ENCODE results near the gene NCBP1.

NCBP1 gene

DNA sequence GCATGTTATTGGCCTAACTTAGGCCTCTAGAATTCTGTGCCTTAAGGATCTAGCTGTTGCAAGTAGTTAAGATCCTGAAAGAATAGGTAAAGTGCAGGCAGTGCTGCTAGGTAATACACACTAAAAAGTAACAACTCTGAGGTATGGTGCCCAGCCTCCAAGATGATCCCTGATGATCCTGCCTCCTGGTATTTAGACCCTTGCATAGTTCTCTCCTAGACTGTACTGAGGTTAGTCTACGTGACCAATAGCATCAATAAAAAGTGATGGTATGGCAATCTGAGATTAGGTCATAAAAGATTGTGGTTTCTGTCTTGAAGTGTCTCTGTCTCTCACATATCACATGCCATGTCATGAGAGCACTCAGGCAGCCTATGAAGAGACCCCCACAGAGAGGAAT is 9.7 kb upstream of the NCBP1 start:
- in situ Hi-C loops (cut with HindIII; ENCODE audit: low sequenced_read_pairs): loop anchor here (25.0 kb wide), 1 partner anchor 762 kb away; the partner anchor contains the start of gene ZNF782

DNA sequence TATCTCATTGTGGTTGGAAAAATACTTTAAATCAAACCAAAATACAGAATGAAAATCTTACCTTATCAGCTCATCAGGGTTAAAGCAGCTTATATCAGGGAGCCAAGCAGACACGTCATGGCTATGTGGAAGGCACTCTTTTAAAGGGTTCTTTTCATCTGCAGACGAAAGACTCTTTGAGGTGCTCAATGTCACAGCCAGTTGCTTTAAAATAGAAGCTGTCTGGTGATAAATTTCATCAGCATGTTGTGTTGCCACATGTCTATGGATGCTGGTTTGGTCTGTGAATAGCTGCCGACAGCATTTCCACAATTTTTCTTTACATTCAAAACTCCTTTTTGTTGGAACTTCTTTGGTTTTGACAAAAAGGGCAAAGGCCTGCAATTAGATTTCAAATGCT is 8.0 kb upstream of the NCBP1 start:
- in situ Hi-C loops (cut with HindIII; ENCODE audit: low sequenced_read_pairs): no loop called here

DNA sequence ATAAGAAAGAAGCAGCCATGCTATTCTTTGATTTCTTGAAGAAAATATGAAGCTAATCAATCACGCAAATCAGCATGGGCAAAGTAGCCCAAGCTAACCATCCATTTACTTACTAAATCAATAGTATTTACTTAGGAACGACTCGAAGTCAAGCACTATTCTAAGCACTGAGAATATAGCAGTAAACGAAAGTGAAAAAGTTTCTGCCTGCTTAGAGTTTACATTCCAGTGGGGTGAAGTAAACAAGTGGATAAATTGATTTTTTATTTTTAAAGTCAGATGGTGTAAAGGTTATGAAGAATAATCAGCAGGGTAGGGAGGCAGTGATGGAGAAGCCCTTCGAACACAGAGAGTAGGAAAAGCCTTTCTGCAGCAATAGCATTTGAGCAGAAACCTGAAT is 6.0 kb upstream of the NCBP1 start:
- in situ Hi-C loops (cut with HindIII; ENCODE audit: low sequenced_read_pairs): no loop called here

DNA sequence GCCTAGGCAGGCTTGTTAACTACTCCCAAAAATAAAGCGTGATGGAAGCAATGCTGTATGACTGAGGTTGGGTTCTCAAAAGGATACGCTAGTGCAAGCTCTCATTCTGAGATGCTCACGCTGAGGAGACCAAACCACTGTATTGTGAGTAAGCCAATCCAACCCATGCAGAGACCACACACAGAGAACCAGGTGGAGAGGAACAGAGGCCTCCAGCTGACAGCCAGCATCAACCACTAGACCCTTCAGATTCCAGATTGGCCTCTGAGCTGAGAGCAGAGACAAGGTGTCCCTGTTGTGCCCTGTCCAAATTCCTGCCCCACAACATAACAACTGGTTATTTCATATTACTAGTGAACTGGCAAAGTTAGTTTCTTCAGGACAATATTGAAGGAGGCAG is 5.0 kb upstream of the NCBP1 start:
- in situ Hi-C loops (cut with HindIII; ENCODE audit: low sequenced_read_pairs): no loop called here

DNA sequence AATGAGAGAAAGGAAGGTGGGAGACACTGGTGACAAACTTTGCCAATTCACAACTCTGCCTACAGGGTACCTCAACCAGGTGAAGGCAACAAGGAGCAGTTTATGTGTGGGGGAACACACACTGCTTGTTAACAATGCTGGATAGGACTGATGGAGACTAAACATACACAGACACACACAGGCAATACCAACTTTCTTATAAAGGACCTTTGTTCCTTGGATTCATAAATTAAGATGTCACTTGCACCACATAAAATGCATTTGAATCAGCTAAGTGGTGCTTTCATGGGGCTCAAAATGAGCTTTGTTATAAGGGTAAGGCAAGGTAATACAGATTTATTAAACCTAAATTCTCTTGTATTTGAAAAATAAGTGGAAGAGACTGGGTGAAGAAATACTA is 4.5 kb upstream of the NCBP1 start:
- in situ Hi-C loops (cut with HindIII; ENCODE audit: low sequenced_read_pairs): no loop called here

DNA sequence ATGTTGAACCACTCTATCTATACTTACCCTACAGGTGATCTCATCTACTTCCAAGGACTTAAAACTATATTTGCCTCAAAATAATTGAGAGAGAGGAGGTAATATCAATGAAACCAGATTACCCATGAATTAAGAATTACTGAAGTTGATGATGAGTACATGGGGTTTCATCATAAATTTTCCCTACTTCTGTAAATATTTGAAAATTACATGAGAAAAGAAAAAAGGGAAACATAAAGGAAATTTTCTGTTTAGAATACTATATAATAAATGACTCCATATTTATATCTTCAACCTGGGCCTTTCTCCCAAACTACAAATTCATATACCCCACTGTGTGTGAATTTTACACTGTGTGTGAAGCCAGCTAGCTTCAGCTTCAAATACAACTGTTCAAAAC is 3.0 kb upstream of the NCBP1 start:
- in situ Hi-C loops (cut with HindIII; ENCODE audit: low sequenced_read_pairs): no loop called here

DNA sequence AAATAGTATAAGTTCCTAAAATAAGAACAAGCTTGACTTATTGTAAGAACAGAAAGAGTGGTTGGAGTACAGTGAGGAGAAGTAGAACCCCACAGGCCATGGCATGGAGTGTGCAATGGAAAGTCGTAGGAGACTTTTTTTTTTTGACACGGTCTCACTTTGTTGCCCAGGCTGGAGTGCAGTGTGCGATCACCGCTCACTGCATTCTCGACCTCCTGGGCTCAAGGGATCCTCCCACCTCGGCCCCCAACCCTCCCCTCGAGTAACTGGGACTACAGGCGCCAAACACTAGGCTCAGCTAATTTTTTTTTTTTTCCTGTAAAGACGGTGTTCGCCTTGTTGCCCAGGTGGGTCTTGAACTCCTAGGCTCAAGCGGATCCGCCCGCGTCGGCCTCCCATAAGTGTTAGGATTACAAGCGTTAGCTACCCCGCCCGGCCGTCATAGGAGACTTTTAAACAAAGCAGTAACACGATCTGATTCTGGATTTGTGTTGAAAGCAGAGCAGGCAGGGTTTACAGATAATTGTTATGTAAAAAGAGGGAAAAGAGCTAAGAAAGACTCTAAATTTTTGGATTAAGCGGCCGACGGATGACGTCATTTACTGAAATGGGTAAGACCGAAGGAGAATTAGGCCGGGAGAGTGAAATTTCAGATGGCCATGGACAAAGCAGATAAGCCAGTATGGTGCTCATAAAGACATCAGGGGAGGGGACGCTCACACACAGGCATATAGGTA is 1.2 kb upstream of the NCBP1 start:
- in situ Hi-C loops (cut with HindIII; ENCODE audit: low sequenced_read_pairs): no loop called here

DNA sequence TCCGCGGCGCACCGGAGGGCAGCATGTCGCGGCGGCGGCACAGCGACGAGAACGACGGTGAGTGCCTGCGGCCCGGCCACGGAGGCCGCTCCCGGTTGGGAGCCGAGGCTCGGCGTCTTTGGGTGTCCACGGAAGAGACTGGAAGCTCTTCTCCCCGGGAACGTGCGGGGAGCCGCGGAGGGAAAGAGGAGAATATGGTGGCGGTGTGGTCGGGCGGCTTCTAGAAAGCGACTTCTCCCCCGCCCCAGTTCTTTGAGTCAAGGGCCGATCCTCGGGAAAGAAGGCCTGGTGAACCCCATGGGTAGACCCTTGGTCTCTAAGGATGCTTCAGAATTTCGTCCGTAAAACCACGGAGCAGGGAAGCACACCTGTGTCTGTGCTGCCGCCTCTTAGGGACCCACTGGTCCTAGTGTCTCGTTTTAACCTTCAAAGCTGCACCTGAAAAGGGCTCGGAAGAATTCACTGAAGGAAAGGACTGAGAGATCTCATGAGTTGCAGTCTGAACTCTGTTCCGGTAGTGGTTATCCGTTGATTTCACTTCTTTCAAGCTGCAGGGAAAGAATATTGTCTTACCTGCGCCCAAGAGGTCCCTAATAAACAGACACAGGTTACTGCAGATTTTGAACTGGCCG is 354 bp downstream of the NCBP1 start:
- in situ Hi-C loops (cut with HindIII; ENCODE audit: low sequenced_read_pairs): no loop called here

DNA sequence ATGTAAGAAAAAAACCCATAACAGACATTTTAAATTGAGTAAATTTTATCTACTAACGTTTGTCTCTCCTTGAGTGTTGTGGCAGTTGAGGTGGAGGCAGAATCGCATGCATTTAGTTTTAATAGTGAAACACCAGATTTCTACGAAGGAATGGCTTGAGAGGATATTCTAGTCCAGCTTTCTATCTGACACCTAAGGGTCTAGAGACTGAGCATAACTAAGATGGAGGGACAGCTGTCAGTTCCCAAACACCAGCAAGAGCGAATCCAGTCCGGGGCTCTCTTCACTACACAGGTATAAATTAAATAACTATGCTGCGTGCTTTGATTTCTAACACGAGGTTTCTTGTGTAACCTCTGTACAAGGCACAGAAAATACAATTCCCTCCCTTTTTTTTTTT is 1.4 kb downstream of the NCBP1 start:
- in situ Hi-C loops (cut with HindIII; ENCODE audit: low sequenced_read_pairs): no loop called here

DNA sequence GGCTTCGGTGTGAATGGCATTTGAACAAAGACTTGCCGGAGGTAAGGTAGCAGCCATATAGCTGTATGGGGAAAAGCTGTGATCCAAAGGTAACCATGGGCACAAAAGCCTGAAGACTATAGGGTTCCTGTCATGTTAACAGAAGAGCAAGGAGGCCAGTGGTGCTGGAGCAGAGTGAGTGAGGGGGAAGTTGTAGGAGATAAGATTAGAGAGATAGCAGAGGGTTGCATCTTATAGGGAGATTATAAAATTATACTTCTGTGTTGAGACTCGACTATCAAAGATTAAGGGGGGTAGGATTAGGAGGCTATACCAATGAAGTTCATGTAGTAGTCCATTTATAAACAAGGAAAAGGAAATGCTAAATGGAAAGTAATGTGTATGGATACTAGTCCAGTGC is 3.3 kb downstream of the NCBP1 start:
- in situ Hi-C loops (cut with HindIII; ENCODE audit: low sequenced_read_pairs): no loop called here

DNA sequence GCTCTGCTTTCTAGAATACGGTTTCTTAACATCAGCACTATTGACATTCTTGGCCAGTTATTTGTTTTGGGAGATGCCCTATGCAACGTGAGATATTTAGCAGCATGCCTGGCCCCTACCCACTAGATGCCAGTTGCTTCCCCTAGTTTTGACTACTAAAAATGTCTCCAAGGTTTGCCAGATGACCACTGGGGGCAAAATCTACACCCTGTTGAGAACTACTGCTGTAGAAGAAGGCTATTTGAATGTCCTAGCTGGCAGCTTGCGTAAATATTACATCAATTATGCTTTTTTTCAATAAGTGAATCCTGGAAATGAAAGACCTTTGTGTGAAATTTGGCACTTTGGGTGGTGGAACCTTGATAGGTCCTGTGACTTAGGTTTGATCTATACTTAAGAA is 5.0 kb downstream of the NCBP1 start:
- in situ Hi-C loops (cut with HindIII; ENCODE audit: low sequenced_read_pairs): no loop called here

DNA sequence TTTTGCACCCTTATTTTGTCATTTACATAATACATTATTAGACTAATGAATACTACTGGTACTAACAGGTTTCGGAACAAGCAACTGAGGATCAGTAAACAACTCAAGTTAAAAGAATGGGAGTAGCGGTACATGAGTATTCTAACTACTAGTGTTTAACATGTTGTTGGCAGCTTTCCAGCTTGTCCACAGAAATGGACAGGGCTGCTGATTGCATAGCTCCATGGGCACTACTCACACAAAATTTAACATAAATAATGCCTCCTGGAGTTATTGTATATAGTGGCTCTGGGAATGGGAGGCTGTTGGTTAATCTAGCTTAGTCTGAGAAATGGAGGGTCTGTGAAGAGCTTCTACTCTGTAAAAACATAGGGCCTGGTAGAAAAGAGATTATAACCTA is 6.7 kb downstream of the NCBP1 start:
- in situ Hi-C loops (cut with HindIII; ENCODE audit: low sequenced_read_pairs): no loop called here

DNA sequence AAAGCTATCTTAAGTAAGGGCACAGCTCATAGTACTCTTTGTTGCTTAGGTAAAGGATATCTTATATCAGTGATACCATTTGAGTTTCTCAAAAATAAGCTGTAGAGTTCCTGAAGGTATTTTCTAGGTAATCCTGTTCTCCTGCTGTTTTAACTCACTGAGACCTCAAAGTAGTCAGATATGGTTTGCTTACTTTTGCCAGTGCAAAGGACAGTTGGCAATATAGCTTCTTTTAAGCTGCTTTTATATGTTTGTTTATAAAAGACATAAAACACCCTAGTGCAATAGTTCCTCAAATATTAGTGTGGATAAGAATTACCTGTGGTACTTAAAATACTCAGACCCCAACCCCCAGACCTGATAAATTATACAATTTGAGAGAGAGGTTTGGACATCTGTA is 12.1 kb downstream of the NCBP1 start:
- in situ Hi-C loops (cut with HindIII; ENCODE audit: low sequenced_read_pairs): no loop called here

DNA sequence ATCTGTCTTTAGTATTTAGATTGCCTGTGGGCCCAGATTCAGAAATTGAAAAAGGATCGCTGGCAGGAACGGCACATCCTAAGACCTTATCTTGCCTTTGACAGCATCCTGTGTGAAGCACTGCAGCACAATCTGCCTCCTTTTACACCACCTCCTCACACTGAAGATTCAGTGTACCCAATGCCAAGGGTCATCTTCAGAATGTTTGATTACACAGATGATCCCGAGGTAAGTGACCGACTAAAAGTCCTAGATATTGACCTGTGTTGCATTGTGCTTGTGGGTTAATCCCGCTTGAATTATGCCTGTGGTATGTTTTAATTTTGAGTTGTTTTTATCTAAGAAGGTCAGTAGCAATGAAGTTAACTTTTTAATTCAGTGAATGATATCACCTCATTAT is 14.4 kb downstream of the NCBP1 start:
- in situ Hi-C loops (cut with HindIII; ENCODE audit: low sequenced_read_pairs): no loop called here

DNA sequence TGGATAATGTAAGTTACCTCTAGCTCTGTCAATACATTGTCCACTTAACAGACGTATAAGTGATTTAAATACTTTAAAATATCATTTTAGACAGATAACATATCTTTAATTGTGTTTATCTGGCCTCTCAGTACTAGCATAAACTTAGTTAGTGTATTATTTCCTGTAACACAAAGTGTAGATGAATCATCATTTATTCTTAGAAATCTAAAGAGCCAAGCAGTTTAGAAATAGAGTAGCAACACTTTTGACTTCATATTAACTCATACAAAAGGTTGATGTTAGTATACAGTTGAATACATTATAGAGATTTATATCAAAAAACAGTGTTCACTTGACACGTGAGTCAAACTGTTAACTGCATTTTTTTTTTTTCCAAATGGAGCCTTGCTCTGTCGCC is 18.0 kb downstream of the NCBP1 start:
- in situ Hi-C loops (cut with HindIII; ENCODE audit: low sequenced_read_pairs): no loop called here

DNA sequence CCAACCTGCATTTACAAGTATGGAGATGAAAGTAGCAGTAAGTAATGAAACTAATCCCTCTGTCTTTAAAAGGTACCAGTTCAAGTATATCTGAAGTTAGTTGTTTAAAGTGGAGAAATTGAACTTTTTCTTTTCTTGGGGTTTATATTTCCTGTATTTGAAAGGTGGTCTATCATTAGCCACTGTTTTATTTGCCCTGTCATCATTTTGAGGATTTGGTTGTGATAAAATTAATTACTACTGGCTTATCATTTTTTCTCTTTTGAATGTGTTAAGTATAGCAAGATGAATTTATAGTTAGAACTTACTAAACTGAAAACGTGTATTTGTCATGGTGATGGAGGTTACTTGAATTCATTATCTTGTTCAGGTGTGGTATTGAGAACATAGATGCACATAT is 25.1 kb downstream of the NCBP1 start:
- in situ Hi-C loops (cut with HindIII; ENCODE audit: low sequenced_read_pairs): no loop called here

DNA sequence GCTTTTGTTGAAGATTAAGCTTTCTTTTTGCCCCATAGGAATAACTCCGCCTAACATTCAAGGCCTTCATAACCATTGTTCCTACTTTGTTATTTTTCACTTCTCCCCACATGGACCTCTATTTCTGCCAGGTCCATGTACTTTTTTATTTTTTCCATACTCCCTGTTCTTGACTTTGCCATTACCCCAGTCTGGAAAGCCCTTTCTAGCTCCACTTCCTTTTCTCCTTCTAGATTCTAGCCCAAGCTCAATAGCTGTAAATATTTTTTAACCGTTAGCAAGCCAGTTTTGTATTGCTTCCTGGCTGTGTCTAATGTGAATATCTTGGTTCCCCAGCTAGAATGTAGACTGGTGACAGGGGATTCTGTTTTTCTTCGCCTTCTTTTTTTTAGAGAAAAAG is 26.1 kb downstream of the NCBP1 start:
- in situ Hi-C loops (cut with HindIII; ENCODE audit: low sequenced_read_pairs): no loop called here

DNA sequence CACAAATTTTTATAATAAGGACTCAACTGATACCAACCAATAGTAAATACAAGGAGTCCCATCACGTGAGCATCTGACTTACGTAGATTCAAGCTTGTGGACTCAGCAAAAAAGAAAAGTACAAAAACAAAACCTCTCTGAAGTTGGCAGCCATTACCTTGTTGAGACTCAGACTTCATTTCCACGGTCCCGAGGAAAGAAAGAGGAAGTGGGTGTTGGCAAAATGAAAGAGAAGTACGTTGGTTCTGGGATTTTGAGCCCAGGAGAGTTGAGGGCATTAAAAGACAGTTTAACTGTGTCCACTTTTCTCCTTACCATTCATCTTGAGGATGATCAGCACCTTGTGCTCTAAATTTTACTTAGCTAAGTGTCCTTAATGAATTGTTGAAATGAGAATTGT is 26.7 kb downstream of the NCBP1 start:
- in situ Hi-C loops (cut with HindIII; ENCODE audit: low sequenced_read_pairs): no loop called here

DNA sequence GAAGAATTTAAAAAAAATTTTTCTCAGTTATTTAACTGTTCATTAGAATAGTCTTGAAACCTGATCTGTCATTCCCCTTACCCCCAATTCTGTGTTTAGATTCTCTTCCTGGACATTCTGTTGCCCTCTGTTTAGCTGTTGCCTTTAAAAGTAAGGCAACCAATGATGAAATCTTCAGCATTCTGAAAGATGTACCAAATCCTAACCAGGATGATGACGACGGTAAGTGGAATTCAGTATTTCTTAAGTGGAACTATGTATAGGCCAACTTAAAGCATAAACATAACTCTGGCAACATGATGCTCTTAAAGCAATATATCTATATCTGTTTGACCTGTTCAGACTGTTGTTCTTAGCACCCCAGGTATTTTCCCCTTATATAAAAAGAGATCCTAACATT is 27.2 kb downstream of the NCBP1 start:
- in situ Hi-C loops (cut with HindIII; ENCODE audit: low sequenced_read_pairs): no loop called here

DNA sequence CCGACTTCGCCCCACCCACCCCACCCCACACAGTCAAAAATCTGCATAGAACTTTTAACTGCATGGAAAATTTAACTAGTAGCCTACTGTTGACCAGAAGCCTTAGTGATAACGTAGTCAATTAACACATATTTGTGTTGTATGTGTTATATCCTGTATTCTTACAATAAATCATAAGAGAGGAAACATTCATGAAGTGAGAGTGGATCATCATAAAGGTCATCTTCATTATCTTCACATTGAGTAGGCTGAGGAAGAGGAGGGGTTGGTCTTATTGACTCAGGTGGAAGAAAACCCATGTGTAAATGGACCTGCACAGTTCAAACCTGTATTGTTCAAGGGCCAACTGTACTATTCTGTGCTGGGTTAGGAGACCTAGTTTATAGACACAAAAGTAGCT is 32.1 kb downstream of the NCBP1 start:
- in situ Hi-C loops (cut with HindIII; ENCODE audit: low sequenced_read_pairs): no loop called here

DNA sequence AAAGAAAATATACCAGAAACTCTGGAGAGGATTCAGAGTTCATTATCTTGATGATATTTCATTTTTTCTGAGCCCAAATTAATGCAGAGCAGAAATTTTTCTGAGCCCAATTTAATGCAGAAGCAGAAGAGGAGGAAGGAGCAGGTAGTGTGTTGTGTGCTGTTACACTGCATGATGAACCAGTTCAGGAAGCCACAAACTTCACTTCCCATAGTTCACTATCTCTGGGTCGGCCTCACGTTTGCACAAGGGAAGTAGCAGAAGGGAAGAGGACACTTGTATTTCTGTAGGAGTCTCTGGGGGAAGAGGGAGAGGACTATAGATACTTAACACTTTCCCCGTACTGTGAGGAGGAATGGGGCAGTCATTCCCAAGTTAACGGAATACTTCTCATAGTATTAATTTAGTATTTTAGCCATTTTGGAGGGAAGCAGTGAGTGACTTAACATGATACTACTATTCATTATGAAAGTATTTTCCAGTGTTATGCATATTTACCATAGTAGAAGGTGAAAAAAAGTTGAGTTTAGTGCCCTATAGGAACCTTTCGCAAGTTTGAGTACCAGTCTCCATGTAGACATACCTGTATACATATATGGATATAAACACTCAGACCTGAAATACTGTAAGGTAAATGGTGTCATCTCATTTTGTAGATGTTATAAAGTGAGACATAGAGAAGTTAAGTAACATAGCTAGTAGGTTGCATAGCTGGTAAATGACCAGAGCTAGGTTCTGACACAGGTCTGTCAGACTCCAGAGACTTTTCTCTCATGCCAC is 33.5 kb downstream of the NCBP1 start:
- in situ Hi-C loops (cut with HindIII; ENCODE audit: low sequenced_read_pairs): no loop called here

DNA sequence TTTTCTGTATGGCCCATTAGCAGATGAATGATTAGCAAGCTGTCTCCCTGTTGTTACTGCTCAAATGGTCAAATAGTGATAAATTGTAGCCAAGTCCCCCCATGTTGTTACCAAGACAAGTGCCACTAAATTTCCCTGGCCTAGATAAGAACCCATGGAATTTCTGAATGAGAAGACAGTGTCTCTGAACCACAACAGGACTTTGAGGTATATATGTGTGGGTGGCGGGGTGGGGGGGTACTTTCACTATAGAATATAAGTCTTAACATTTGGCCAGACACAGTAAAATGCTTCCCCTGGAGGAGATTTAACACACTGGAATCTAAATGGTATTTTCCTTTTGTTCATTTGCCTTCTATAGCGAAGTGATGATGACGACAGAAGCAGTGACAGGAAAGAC is 34.9 kb downstream of the NCBP1 start:
- in situ Hi-C loops (cut with HindIII; ENCODE audit: low sequenced_read_pairs): no loop called here

Measured in DLD1 (cell line).